Endothelial cell (in vitro differentiated cells): Measurements from ENCODE around the gene MYO1D. TPM values are rescaled to one million over a fixed set of nuclear protein-coding genes. Genes with fewer than 3 reads are reported as not detected.

Experiments
- DNase-seq: peaks from one replicate; pipeline ENCODE4 v3.0.0; 2021; ENCODE audit warnings: low spot score
- H3K27ac Mint-ChIP-seq: one replicate; pipeline ENCODE4 v1.8.0; 2021; ENCODE audit warnings: mixed read lengths, inconsistent platforms; ENCODE audit not compliant: unreplicated experiment
- H3K27me3 Mint-ChIP-seq: one replicate; pipeline ENCODE4 v1.8.0; 2021; ENCODE audit warnings: mild to moderate bottlenecking, moderate library complexity, mixed read lengths, inconsistent platforms; ENCODE audit not compliant: unreplicated experiment
- H3K36me3 Mint-ChIP-seq: one replicate; pipeline ENCODE4 v1.8.0; 2021; ENCODE audit warnings: mild to moderate bottlenecking, low read depth, mixed read lengths, inconsistent platforms; ENCODE audit not compliant: unreplicated experiment
- H3K4me1 Mint-ChIP-seq: one replicate; pipeline ENCODE4 v1.8.0; 2021; ENCODE audit warnings: mild to moderate bottlenecking, mixed read lengths, inconsistent platforms; ENCODE audit not compliant: unreplicated experiment
- H3K4me3 Mint-ChIP-seq: one replicate; pipeline ENCODE4 v1.8.0; 2021; ENCODE audit warnings: mild to moderate bottlenecking, mixed read lengths, inconsistent platforms; ENCODE audit not compliant: unreplicated experiment
- H3K9me3 Mint-ChIP-seq: one replicate; pipeline ENCODE4 v1.8.0; 2021; ENCODE audit warnings: mixed read lengths, inconsistent platforms; ENCODE audit not compliant: unreplicated experiment
- total RNA-seq: library from RNA; stranded (reverse); fragmentation: NEBNext Ultra II Directional; extraction: Animal tissue kit (Norgen Biotek cat#: 25700); gene quantifications from one replicate; pipeline ENCODE4 v1.2.1, GENCODE V29; 2021; ENCODE audit not compliant: unreplicated experiment
- TF ChIP-seq, protein P1 (sequence below): fragments of 200-600 bp; sonication (generic); IDR thresholded peaks from one replicate; pipeline ENCODE4 v1.5.0; 2021; ENCODE audit warnings: antibody characterized with exemption; ENCODE audit not compliant: unreplicated experiment

MYO1D gene
- total RNA-seq, 1 donor from 2014 or later: 26.4 TPM

GRCh38 chr17:32610943-32611342 lies 266.0 kb downstream of the MYO1D start:
- Mint-ChIP-seq H3K4me1 (no peaks in the 10 kb centered on the region), H3K27ac (no peak overlapping the region), H3K4me3 (no peak overlapping the region), H3K9me3 (no peaks in the 10 kb centered on the region), H3K36me3 (no peaks in the 10 kb centered on the region), H3K27me3 (no peaks in the 10 kb centered on the region)
- no peak for DNase-seq
- TF ChIP-seq, protein P1, sequence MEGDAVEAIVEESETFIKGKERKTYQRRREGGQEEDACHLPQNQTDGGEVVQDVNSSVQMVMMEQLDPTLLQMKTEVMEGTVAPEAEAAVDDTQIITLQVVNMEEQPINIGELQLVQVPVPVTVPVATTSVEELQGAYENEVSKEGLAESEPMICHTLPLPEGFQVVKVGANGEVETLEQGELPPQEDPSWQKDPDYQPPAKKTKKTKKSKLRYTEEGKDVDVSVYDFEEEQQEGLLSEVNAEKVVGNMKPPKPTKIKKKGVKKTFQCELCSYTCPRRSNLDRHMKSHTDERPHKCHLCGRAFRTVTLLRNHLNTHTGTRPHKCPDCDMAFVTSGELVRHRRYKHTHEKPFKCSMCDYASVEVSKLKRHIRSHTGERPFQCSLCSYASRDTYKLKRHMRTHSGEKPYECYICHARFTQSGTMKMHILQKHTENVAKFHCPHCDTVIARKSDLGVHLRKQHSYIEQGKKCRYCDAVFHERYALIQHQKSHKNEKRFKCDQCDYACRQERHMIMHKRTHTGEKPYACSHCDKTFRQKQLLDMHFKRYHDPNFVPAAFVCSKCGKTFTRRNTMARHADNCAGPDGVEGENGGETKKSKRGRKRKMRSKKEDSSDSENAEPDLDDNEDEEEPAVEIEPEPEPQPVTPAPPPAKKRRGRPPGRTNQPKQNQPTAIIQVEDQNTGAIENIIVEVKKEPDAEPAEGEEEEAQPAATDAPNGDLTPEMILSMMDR: no peak

DNA sequence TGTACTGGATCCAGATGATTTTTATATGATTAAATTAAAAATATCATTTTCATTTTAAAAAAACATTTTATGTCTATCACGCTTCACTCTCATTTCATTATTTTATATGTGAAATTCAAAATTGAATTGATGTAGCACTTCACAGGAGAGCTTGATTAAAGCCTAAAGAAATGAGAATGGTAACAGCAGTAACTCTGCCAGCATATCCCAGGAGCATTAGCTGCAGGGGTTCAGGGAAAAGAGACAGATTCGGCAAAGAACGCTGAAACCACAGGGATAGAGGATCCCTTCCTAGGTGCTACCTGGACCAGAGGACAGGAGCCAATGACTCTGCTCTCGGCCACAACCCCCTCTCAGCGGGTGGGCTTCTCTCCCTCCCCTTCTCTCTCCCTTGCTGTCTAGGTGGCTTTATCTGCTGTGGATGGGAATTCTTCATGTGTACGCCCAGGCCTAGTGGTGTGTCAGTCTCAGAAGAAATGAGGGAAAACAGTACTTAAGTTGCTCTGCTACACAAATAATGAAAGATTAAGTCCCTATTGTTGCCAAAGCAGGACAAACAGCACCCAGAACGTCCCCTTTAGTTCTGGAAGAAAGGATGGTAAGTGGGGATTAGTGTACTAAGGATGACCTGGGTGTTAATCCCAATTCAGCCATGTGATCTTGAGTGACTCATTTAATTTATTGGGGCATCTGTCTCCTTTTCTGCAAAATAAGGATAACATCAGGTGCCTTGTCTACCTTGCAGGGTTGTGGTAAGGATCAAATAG lies 266.9 kb downstream of the MYO1D start:
- H3K4me1 Mint-ChIP-seq: no peaks in the 10 kb centered on the region
- H3K27me3 Mint-ChIP-seq: no peaks in the 10 kb centered on the region
- no peak overlapping the region for H3K27ac Mint-ChIP-seq
- no peaks in the 10 kb centered on the region for H3K9me3 Mint-ChIP-seq
- H3K36me3 Mint-ChIP-seq: no peaks in the 10 kb centered on the region
- TF ChIP-seq, protein P1: no peak
- DNase-seq: no peak
- no peak overlapping the region for H3K4me3 Mint-ChIP-seq

DNA sequence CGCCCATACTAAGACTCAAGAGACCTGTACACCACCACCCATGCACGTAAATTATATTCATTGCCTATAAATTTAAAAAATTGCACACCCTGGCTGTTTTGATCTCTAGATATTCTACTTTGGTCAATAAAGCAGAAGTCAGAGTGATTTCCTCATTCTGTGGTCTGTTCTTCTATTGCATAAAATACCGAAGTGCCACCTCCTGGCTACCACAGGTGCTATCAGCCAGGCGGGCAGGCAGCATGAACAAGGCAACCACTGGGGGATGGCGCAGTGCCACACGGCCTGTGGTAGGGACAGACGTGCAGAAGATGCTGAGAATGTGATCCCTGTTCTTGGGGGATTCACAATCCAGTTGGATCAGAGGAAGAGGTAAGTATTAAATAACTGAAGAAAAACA lies 267.8 kb downstream of the MYO1D start:
- TF ChIP-seq, protein P1: no peak
- Mint-ChIP-seq H3K36me3 (no peaks in the 10 kb centered on the region), H3K27me3 (no peaks in the 10 kb centered on the region), H3K4me1 (no peaks in the 10 kb centered on the region), H3K9me3 (no peaks in the 10 kb centered on the region), H3K27ac (no peak overlapping the region), H3K4me3 (no peak overlapping the region)
- DNase-seq: no peak

DNA sequence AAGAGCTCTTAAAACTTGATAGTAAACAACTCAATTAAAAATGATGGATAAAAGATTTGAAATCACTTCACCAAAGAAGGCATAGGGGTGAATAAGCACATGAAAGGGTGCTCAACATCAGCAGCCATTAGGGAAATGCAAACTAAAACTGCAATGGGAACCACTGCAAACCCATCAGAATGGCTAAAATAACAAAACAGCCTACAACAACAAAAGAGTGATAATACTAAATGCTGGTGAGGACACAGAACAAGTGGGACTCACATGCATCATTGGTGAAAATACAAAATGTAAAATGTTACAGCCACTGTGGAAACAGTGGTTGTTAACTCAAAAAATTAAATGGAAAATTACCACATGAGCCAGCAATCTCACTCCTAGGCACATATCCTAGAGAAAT lies 268.7 kb downstream of the MYO1D start:
- H3K27me3 Mint-ChIP-seq: no peaks in the 10 kb centered on the region
- H3K9me3 Mint-ChIP-seq: no peaks in the 10 kb centered on the region
- no peaks in the 10 kb centered on the region for H3K36me3 Mint-ChIP-seq
- DNase-seq: no peak
- TF ChIP-seq, protein P1: no peak
- no peak overlapping the region for H3K4me3 Mint-ChIP-seq
- H3K27ac Mint-ChIP-seq: no peak overlapping the region
- H3K4me1 Mint-ChIP-seq: no peaks in the 10 kb centered on the region

- Mint-ChIP-seq H3K4me1 (no peaks in the 10 kb centered on the region), H3K36me3 (no peaks in the 10 kb centered on the region), H3K9me3 (no peaks in the 10 kb centered on the region), H3K27ac (no peak overlapping the region), H3K27me3 (no peaks in the 10 kb centered on the region), H3K4me3 (no peak overlapping the region)
- TF ChIP-seq, protein P1: no peak
- no peak for DNase-seq
Measured at GRCh38 chr17:32604966-32605365, 272.0 kb downstream of the MYO1D start.
